ENCODE measurements around the gene PPM1J.

- TF ChIP-seq POLR2A (IDR thresholded peaks at IDR 0.05; ENCODE audit: low read depth, low read length) = no peak; the same call in 1 of the 2 replicates
- TF ChIP-seq POLR2AphosphoS5 (IDR thresholded peaks at IDR 0.05; ENCODE audit: low read depth, low read length) = peak; percentile 81
- peak; percentile 78 for TF ChIP-seq TAF1 (IDR thresholded peaks at IDR 0.05; ENCODE audit: low read depth, low read length)
- no peak for TF ChIP-seq PAX5 (IDR thresholded peaks at IDR 0.05; ENCODE audit: insufficient read depth, low read length, severe bottlenecking)
Observed at GRCh38 chr1:112674440-112674985, 40.6 kb downstream of the PPM1J start, which contains the start of gene MOV10.
